Effector CD8-positive, alpha-beta T cell (primary cell): Measurements from ENCODE around the gene SLC25A3.
"Not testable (repeated sequence)": the region's sequence is repeated elsewhere in the genome, so short reads cannot be mapped to it uniquely, and the experiment has no call there.

ENCODE experiments used
- DNase-seq: peaks from one replicate; lab custom pipeline; 2025; lab: John Stamatoyannopoulos, UW

Gene SLC25A3

DNA sequence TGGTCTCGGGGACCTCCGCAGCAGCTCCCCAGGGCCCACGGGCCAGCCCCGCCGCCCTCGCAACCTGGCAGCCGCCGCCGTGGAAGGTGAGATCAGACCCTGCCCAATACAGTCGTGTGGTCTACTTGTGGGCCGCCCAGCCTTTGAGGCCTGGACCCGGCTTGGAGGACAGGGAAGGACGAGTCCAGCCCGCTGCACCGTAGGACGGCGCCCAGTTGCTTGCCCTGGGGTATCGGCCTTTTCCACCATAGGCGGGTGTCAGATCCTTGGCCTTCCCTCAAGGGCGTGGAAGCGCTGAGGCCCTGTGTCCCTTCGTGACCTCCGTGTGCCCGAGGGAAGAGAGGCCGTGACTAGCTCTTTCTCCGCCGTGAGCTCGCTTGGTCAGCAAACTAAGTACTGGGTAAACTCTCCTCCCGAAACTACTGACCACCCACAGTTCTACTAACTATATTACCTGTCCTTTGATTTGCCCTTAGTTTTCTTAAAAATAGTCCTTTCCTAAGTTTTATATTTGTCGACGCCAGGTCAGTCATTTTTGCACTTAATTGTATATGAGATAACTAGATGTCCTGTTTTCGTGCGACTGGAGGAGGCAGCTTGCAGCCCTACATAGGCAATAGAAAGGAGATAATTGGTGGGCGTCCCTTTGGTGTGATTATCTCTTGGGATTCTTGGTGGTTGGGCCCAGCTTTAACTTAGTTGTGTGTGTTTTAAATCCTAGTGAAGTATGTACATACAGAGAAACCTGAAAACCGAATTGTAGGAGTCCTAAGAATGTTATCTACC is 757 bp downstream of the SLC25A3 start:
- no peak for DNase-seq

DNA sequence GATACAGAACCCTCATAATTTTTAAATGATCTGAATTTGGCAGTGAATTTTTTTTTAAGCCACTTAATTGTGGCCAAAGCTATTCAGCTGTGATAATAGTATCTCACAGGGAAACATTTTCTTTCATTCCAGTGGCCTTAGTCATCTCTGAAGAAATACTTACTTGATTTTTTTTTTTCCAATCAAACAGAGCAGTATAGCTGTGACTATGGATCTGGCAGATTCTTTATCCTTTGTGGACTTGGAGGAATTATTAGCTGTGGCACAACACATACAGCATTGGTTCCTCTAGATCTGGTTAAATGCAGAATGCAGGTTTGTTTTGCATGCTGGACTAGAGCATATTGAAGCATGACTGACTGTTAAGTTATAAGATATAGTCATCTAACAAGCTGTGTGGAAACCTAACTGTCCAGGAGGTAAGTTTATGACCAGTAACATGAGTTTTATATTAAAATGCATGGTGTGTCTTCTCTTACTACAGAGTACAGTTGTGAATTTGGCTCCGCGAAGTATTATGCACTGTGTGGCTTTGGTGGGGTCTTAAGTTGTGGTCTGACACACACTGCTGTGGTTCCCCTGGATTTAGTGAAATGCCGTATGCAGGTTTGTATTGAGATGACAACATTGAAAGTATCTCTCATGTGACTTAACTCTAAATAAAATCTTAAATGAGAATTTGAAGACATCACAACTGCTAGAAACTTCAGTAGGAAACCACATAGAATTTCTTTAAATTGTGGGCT is 1.9 kb downstream of the SLC25A3 start:
- DNase-seq = peak; percentile 13

DNA sequence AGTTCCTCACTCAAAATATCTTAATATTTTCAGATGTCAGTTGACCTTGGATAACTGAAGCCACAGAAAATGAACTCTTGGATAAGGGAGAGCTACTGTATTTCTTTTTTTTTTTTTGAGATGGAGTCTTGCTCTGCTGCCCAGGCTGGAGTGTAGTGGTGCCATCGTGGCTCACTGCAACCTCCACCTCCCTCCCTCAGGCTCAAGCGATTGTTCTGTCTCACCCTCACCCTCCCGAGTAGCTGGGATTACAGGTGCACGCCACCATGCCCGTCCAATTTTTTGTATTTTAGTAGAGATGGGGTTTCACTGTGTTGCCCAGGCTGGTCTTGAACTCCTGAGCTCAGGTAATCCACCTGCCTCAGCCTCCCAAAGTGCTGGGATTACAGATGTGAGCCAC is 3.8 kb downstream of the SLC25A3 start:
- DNase-seq = not testable (repeated sequence)

DNA sequence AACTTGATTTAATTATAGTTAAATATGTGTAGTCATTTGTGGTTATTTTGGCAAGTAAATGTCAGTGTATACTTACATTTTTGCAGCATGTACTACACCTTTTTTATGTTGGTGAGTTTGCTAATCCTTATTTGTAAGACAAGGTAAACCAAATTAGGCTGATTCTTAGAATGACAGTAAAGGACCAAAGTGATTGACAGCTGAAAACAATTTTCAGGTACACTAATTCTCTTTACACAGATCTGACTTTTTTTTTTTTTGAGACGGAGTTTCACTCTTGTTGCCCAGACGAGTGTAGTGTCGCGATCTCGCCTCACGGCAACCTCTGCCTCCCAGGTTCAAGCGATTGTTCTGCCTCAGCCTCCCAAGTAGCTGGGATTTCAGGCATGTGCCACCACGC is 8.4 kb downstream of the SLC25A3 start:
- DNase-seq = no peak

DNA sequence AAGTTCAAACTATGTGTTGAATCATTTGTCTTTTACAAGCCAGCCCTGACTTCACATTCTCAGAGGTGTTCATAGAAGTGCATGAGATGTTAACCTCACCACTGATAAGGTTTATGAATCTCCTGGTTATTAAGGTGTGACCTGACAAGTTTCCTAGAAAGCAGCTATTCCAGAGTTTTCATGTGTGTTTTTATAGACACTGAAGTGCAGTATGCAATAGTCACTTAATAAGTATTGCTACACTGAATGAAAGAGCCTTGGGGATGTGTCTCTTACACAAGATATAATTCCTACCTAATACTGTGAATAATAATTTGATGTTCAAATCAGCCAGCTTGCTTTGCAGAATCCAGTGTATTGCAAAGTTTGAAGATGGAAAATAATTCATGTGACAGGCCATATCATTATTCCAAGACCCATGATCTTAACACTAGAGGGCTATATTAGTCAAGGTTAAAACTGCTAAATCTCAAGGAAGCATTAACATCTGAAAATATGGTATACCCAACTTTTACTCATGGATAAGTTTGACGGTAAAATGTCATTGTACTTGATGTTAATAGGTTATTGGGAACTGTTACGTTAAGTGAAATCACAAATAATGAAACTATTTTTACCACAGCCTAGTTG is 13.0 kb downstream of the SLC25A3 start:
- DNase-seq = no peak

DNA sequence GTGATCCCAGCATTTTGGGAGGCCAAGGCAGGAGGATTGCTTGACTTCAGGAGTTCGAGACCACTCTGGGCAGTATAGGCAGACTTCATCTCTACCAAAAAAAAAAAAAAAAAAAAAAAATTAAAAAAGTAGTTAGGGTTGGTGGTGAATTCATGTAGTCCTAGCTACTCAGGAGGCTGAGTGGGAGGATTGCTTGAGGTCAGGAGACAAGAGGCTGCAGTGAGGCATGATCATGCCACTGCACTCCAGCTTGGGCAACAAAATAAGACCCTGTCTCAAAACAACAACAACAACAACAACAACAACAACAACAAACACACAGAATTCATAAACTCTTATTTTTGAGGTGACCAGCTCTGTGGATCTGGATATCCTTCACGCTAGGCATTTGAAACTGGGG is 17.1 kb downstream of the SLC25A3 start:
- no peak for DNase-seq

GRCh38 chr12:98612696-98613334 is 19.3 kb downstream of the SLC25A3 start:
- no peak for DNase-seq

- DNase-seq = no peak
Measured at GRCh38 chr12:98618952-98619351, 25.5 kb downstream of the SLC25A3 start.

- no peak for DNase-seq
Measured at GRCh38 chr12:98635657-98636323, 42.3 kb downstream of the SLC25A3 start.

GRCh38 chr12:98637068-98637467 is 43.6 kb downstream of the SLC25A3 start:
- DNase-seq = no peak

- DNase-seq = no peak
Measured at GRCh38 chr12:98638009-98638408, 44.5 kb downstream of the SLC25A3 start.

GRCh38 chr12:98639491-98639890 is 46.0 kb downstream of the SLC25A3 start:
- no peak for DNase-seq

- DNase-seq = not testable (repeated sequence)
Measured at GRCh38 chr12:98642801-98643200, 49.3 kb downstream of the SLC25A3 start.

DNA sequence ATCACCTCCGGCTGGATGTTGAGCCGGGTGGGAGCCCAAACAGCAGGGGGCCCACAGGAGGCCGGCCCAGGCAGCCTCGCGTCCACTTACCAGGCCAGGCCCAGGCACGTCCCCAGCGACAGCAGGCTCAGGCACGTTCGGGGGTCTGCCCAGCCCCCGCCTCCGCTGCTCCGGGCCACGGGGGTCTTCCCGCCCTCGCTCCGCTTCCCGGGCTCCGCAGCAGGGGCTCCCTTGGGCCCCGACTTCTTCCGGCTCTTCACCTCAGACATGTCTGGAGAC is 50.9 kb downstream of the SLC25A3 start:
- DNase-seq = no peak

DNA sequence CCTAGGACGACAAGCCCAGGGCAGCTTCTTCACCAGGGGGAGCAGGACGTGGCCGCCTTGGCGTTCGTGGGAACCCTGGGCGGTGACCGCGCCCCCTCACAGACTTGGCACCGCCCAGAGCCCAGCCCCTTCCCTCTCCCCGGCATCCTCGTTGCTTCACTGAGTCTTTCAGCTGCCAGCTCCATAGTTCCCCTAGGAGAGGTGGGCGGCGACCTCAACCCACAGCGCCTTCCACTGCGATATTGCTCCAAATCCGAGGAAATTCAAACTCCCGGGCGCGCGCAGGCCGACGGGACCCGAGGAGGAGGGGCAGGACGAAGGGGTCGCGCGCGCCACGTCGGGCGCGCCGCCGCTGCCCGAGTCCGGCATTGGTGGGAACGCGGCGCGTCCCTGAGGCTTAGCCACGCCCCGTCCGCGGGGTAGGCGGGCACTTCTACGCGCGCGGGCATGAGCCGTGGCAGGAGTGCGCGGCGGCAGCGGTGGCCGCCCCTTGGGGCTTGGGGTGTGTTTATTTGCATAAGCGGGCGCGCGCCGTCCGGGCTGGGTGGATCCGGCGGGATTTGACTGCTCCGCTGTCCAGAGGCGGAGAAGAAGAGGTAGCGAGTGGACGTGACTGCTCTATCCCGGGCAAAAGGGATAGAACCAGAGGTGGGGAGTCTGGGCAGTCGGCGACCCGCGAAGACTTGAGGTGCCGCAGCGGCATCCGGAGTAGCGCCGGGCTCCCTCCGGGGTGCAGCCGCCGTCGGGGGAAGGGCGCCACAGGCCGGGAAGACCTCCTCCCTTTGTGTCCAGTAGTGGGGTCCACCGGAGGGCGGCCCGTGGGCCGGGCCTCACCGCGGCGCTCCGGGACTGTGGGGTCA is 51.5 kb downstream of the SLC25A3 start, which contains the start of the genes APAF1 and IKBIP:
Gene APAF1 (plus strand): TSS at position 579 of the 860 bp plus-strand sequence. CDS start 3,070 bp downstream, outside the sequence.
Gene IKBIP (minus strand): TSS at position 77 of the 860 bp plus-strand sequence. CDS start 87 bp downstream, outside the sequence.
- DNase-seq = peak; percentile 93

- no peak for DNase-seq
Measured at GRCh38 chr12:98645572-98646067, 52.1 kb downstream of the SLC25A3 start.

DNA sequence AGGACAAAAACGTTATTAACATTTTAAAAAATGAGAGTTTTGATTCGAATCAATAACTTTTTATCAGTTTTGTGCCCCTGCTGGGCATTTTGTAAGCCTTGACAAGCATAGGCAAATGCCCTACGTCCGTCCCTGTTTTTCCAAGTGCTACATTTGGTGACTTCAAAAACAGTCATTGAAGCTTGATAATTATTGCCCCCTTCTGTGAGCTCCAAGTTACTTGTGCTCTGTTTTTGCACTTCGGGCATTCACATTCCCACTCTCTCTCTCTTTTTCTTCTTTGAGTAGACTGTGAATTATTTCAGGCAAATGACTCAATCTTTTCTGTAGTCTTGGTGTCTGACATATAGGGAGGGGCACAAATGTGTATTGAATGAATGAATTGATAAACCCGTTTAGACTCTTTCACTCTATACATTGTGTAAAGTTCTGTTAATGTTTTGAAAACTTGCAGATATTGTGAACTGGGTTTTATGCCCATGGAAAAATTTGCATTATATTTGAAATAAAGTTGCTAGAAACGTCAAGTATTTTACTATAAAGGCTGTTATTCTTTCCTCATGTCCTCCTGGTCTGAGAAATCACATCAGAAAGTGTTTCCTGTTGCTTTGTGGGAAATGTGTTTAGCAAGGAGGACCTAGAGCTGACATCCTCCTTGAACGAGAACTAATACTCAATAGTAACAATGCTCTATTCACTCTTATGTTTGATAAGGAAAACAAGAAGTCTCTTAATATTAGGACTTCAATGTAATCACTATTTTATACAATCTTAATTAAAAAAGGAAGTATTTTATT is 53.0 kb downstream of the SLC25A3 start:
- no peak for DNase-seq

DNA sequence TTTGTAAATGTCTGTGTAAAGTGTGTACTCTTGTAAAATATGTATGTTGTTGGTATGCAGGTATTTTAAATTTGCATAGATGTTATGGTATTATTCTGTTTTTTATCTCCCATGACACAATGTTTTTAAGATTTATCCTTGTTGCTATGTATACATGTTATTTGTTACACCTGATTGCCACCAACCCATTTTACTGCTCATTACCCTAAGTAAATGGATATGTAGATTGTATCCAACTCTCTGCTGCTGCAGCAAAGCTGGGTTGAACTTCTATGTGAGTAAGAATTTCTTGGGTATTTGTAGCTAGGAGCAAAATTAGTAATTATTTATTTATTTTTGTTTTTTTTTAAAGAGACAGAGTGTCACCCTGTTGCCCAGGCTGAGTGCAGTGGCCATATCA is 57.8 kb downstream of the SLC25A3 start:
- DNase-seq = no peak

DNA sequence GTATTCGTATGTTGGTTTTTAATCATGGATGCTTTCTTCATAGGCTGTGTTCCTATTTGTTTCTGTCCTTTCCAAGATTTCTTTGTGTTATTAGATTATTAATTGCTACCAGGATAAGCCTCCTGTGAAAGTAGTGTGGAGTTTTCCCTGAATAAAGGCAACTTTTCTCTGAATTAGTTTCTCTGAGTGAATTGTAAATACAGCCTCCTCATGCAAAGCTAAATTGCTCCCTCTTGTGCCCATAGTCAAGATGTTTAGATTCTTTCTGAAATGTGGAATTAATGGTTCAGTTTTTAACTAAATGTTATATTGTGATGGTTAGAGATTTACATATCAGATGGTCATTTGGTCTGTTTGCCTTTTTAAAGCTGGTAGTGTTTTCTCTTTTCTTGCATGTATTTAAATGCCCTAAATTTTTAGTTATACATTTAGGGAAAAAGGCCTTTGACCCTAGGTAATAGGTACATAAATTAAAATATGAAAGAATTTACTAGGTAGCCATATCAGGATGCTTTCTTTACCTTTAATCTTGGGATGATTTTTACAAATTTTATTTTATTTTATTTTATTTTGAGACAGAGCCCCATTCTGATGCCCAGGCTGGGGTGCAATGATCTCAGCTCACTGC is 60.5 kb downstream of the SLC25A3 start:
- no peak for DNase-seq
